Measurements from ENCODE around the gene INPP4B.

DNA sequence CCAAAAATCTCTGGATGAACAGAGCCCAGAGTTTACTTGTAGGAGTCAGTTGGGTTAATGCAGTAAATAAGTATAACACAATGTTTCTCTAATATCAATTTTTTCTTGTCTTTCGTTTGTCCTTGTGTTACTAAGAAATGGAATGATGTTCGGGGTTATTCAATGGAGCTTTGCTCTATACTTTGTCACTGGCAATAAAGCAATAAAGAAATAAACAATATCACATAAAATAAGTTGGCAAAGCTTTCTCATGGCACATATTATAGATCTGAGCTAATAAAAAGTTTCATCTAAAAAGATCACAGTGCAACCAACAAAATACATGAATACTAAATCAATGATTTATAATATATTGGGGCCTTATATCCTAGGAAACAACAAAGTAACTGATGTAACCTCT lies 32.7 kb downstream of the INPP4B start:
- TF ChIP-seq POLR2A (IDR thresholded peaks at IDR 0.05; ENCODE audit: extremely low read depth, insufficient read length), result no peak
- TF ChIP-seq CTCF (IDR thresholded peaks at IDR 0.05; ENCODE audit: low read depth, low read length), result no peak
- TF ChIP-seq MYC (IDR thresholded peaks at IDR 0.05; ENCODE audit: low read depth, low read length), result no peak
- no peak for TF ChIP-seq MAX (IDR thresholded peaks at IDR 0.05; ENCODE audit: low read depth, low read length)

Data from NB4 (cell line).